Measurements from ENCODE around the gene SCUBE1. TPM values are rescaled to one million over a fixed set of nuclear protein-coding genes. Genes with fewer than 3 reads are reported as not detected.

SCUBE1 gene
- total RNA-seq, 2 experiments from 2014 or later, result not detected

DNA sequence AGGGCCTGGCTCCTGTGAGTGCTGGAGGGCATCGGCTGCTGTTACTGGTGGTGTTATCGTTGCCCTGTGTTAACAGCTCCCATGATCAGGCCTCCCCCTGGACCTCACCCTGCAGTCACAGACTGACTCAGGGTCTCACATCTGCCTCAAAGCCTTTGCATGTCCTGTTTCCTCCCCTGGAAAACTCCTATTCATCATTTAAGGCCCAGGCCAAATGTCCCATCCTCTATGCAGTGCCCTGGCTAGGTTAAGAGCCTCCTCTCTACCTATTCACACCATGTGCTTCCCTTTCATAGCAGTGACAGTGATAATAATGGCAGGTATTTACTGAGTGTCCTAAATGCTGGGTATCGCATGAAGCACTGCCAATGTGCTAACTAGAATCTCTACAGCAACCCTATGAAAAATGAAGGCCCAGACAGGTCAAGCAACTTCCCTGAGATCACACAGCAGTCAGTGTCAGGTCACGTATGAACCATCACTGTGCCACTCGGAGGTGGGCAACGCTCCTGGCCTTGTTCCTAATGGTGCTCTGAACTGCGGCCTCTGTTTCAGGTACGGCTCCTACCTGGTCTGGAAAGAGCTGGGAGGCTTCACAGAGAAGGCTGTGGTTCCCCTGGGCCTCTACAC, 182.6 kb downstream of the SCUBE1 start:
- ChIA-PET CTCF (no interaction called here), POLR2A (no interaction called here)
- ATAC-seq, result no peak
- H3K27ac Mint-ChIP-seq, result no peak overlapping the region
- intact Hi-C loops (cut with DNase I, micrococcal nuclease), result no loop called here
- peaks cover 4% of the 10 kb centered on the region for H3K4me1 Mint-ChIP-seq
- H3K27me3 Mint-ChIP-seq, result no peaks in the 10 kb centered on the region
- DNase-seq, result no peak
- H3K36me3 Mint-ChIP-seq (ENCODE audit: low read depth), result no peaks in the 10 kb centered on the region
- H3K9me3 Mint-ChIP-seq (ENCODE audit: low read depth), result no peaks in the 10 kb centered on the region
- H3K4me3 Mint-ChIP-seq, result no peak overlapping the region

DNA sequence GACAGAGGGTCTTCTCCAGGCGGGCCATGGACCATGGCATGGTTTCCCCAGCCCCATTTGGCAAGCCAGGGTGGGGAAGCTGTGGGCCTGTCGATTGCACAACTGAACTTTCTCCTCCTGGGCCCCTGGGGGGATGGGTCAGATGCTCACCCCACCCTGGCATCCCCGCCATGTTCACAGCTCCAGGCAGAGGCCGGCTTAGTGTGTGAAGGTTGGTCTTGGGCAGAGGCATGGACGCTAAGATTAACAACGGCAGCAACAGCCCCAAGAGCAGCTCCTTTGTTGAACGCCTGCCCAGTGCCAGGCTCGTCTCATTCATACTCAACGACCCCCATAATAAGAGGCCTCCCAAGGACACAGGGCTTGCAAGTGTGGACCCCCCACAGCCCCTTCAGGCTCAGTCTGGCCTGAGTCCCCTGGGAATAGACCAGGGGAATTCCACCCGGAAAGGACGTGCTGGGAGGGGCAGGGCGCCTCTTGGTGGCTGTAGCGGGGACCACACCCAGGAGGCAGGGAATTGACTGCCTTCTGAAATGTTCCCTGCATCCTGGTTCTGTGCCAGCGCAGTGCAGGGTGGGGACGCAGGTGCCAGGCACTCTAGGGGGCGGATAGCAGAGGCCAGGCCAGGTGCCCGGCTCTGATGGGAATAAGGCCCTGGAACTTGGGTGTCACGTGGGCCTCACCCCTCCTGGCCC, 183.5 kb downstream of the SCUBE1 start:
- Mint-ChIP-seq H3K27ac (no peak overlapping the region), H3K4me1 (peaks cover 9% of the 10 kb centered on the region), H3K9me3 (ENCODE audit: low read depth) (no peaks in the 10 kb centered on the region), H3K27me3 (no peaks in the 10 kb centered on the region), H3K36me3 (ENCODE audit: low read depth) (no peaks in the 10 kb centered on the region), H3K4me3 (no peak overlapping the region)
- ChIA-PET CTCF (interaction anchor here (0.5 kb wide), 1 partner anchor 15 kb away, joined by 3 read pairs; no protein-coding TSS in a partner anchor), POLR2A (no interaction called here)
- no peak for ATAC-seq
- no peak for DNase-seq
- intact Hi-C loops (cut with DNase I, micrococcal nuclease), result no loop called here

DNA sequence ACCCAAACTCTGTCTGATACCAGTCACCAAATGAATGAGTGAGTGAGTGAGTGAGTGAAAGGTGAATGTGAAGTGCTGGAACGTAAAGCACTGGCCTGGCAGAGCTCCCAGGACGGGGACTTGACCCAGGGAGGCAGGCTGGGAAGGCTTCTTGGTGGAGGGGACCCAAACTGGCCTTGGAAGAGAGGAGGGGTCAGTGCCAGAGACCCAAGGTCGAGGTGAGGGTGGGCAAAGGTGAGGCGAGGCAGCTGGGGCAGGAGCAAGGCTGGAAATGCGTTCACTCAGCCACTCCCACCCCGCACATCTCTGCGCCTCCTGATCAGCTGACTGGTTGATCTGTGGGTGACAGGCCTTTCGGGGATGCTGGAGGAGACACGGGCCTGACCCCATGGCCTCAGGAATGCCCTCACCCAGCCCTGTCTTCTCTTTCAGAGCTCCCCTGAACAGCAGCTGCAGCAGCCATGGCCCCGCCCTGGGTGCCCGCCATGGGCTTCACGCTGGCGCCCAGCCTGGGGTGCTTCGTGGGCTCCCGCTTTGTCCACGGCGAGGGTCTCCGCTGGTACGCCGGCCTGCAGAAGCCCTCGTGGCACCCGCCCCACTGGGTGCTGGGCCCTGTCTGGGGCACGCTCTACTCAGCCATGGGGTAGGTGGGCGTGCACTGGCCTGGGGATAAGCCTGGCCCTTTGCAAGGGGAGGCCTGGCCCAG, 184.2 kb downstream of the SCUBE1 start:
- no peak for DNase-seq
- CTCF ChIA-PET, result interaction anchor here (0.5 kb wide), 1 partner anchor 15 kb away, joined by 3 read pairs; no protein-coding TSS in a partner anchor

DNA sequence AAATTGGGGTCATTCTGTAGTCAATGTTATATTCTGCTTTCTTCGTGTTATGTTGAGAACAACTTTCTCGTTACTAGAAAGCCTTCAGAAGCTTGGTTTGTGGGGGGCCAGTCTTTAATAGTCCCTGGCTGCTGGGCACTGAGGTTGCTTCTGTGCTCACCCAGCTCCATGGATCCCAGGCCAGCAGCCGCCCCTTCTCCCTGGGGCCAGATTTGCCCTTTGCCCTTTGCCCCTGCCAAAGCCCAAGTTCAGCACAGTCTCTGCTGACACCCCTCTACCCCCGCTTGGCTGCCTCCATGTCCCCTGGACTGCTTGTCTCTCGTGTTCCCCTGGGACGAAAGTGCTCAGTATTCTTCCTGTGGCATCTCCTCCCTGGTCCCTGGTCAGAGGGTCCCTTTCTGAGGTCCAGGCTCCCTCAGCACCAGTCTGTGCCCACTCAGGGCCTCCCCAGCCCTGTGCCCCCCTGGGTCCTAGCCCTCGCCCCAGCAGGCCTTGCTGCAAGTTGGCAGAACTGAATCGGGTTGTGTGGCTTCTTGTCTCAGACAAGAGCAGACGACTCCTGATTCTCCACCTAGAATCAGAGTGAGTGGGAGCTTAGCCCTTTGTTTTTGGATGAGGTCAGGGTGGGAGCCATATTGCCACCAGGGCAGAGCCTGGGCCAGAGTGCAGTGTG, 185.2 kb downstream of the SCUBE1 start:
- no peak overlapping the region for H3K4me3 Mint-ChIP-seq
- DNase-seq, result no peak
- intact Hi-C loops (cut with DNase I, micrococcal nuclease), result no loop called here
- H3K27me3 Mint-ChIP-seq, result no peaks in the 10 kb centered on the region
- ChIA-PET POLR2A (no interaction called here), CTCF (no interaction called here)
- no peak for ATAC-seq
- H3K27ac Mint-ChIP-seq, result no peak overlapping the region
- H3K9me3 Mint-ChIP-seq (ENCODE audit: low read depth), result no peaks in the 10 kb centered on the region
- peaks cover 12% of the 10 kb centered on the region for H3K4me1 Mint-ChIP-seq
- H3K36me3 Mint-ChIP-seq (ENCODE audit: low read depth), result no peaks in the 10 kb centered on the region

More for the DNA sequence above, 184.2 kb downstream of the SCUBE1 start:
- Mint-ChIP-seq H3K9me3 (ENCODE audit: low read depth) (no peaks in the 10 kb centered on the region), H3K4me3 (no peak overlapping the region), H3K27me3 (no peaks in the 10 kb centered on the region), H3K27ac (no peak overlapping the region), H3K36me3 (ENCODE audit: low read depth) (no peaks in the 10 kb centered on the region), H3K4me1 (peaks cover 11% of the 10 kb centered on the region)
- intact Hi-C loops (cut with DNase I, micrococcal nuclease), result no loop called here
- POLR2A ChIA-PET, result no interaction called here
- ATAC-seq, result no peak

DNA sequence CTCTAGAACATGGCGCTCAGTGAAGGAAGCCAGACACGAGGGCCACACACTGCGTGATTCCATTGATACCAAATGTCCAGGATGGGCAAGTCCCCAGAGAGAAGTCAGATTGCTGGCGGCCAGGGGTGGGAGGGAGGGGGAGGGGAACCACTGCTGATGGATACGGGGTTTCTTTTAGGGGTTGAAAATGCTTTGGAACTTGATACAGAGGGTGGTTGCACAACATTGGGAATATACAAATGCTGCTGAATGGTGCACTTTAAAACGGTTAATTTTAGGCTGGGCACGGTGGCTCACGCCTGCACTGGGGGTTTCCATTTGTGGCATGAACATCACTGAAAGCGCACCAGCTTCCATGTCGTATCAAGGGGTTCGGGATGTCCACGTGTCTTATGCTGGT, 186.8 kb downstream of the SCUBE1 start:
- no peaks in the 10 kb centered on the region for H3K9me3 Mint-ChIP-seq (ENCODE audit: low read depth)
- H3K27ac Mint-ChIP-seq, result no peak overlapping the region
- H3K36me3 Mint-ChIP-seq (ENCODE audit: low read depth), result no peaks in the 10 kb centered on the region
- H3K27me3 Mint-ChIP-seq, result no peaks in the 10 kb centered on the region
- intact Hi-C loops (cut with DNase I, micrococcal nuclease), result no loop called here
- DNase-seq (no peak), ATAC-seq (no peak)
- H3K4me3 Mint-ChIP-seq, result no peak overlapping the region
- ChIA-PET CTCF (no interaction called here), POLR2A (no interaction called here)
- peaks cover 14% of the 10 kb centered on the region for H3K4me1 Mint-ChIP-seq

DNA sequence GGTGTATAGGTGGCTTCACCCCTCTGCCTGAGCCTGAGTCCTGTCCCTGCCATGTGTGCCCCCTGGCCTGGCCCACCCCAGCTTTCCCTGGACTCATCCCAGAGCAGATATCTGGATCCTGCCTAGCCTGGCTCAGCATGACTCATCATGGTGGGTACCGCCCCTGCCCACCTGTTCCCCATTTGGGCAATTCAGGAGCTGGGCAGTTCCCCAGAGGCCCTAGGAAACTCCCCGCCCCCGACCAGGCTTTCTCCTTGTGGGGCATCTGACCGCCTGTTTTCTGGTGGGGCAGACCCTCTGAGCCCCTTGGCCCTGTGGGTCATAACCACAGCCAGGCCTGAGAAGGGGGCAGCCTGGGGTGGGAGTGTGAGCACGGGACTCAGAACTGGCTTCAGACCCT, 187.4 kb downstream of the SCUBE1 start:
- intact Hi-C loops (cut with DNase I, micrococcal nuclease), result no loop called here
- H3K9me3 Mint-ChIP-seq (ENCODE audit: low read depth), result no peaks in the 10 kb centered on the region
- POLR2A ChIA-PET, result no interaction called here
- H3K27ac Mint-ChIP-seq, result no peak overlapping the region
- no peak for ATAC-seq
- DNase-seq, result no peak
- no peak overlapping the region for H3K4me3 Mint-ChIP-seq
- H3K36me3 Mint-ChIP-seq (ENCODE audit: low read depth), result no peaks in the 10 kb centered on the region
- peaks cover 17% of the 10 kb centered on the region for H3K4me1 Mint-ChIP-seq
- CTCF ChIA-PET, result no interaction called here
- H3K27me3 Mint-ChIP-seq, result no peaks in the 10 kb centered on the region

DNA sequence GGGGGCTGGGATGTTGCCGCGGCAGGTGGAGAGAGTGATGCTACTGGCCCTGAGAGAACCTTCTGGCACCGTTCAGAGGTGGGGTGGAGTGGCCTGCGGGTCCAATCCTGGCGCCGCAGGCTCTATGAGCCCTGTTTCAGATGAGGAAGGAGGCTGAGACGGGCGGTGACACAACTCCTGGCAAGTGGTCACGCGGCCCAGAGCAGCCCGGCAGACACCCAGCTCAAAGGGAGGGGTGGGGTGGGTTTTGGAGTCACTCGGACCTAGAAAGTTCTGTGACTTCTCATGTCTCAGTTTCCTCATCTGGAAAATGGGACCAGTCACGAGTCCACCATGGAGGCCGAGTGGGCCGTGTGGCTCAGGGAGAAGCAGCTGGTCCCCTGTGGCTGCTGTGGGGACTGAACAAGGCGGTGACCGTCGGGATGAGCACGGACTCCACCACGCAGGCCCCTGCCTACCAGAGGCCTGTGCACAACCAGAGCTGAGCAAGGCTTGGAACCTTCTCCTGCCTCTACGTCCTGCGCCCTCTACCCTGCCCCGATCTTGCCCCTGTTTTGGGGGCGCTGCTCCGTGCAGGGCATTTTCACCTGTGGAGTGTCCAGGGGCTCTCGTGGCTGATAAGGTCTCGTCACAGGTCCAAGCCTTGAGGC, 188.2 kb downstream of the SCUBE1 start:
- CTCF ChIA-PET, result no interaction called here
- no peaks in the 10 kb centered on the region for H3K36me3 Mint-ChIP-seq (ENCODE audit: low read depth)
- intact Hi-C loops (cut with DNase I, micrococcal nuclease), result no loop called here
- ATAC-seq, result no peak
- H3K27me3 Mint-ChIP-seq, result no peaks in the 10 kb centered on the region
- H3K27ac Mint-ChIP-seq, result no peak overlapping the region
- POLR2A ChIA-PET, result no interaction called here
- no peak for DNase-seq
- H3K9me3 Mint-ChIP-seq (ENCODE audit: low read depth), result no peaks in the 10 kb centered on the region
- no peak overlapping the region for H3K4me3 Mint-ChIP-seq
- peaks cover 18% of the 10 kb centered on the region for H3K4me1 Mint-ChIP-seq

DNA sequence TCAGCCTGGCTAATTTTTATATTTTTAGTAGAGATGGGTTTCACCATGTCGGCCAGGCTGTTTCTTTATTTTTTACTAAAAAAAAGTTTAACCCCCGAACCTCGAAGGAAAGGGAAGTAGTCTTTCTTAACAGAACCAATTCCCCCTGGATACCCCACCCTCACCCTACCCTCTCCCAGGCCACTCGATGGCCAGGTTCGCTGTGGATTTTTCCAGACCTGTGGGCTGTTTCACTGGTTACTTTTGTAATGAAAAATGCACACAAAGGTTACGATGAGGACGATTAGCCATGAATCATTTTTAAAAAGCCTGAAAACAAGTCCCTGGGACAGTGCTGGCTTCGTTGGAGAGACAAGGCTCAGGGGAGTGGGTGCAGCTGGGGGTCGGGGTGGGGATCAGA, 189.3 kb downstream of the SCUBE1 start:
- ATAC-seq, result no peak
- no peaks in the 10 kb centered on the region for H3K36me3 Mint-ChIP-seq (ENCODE audit: low read depth)
- peaks cover 20% of the 10 kb centered on the region for H3K4me1 Mint-ChIP-seq
- no peak for DNase-seq
- no peaks in the 10 kb centered on the region for H3K27me3 Mint-ChIP-seq
- intact Hi-C loops (cut with DNase I, micrococcal nuclease), result no loop called here
- H3K4me3 Mint-ChIP-seq, result no peak overlapping the region
- POLR2A ChIA-PET, result no interaction called here
- H3K9me3 Mint-ChIP-seq (ENCODE audit: low read depth), result no peaks in the 10 kb centered on the region
- CTCF ChIA-PET, result no interaction called here
- no peak overlapping the region for H3K27ac Mint-ChIP-seq

DNA sequence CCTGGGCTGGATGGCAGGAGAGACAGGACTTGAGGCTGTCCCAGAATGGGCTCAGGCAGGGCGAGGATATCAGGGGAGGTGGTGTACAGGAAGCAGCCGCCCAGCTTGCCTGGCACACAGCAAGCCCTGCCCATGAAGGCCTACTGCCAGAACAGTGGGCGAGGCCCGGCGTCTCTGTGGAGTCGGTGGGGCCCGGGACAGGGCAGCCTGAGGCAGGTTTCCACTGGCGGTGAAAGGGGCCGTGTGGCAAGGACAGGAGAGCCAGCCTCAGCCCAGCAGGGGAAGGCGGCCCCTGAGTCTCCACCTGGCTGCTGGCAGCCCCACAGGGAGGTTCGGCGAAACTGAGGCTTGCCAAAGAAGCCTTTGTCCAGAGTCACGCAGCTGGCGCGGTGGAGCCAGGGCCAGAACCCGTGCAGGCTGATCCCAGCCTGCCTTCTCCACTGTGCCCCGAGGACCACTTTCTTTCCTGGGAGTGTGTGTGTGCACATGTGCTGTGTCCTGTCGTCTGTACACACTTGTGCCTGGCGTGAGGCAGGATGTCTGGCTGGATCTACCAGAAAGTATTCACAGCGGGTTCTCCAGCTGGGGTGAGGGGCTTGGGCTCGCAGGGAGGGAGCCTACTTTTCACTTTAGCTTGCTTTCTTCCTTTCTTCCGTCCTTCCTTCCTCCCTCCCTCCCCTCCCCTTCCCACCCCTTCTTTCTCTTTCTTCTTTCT, 190.7 kb downstream of the SCUBE1 start:
- ChIA-PET CTCF (interaction anchor here (0.9 kb wide), 1 partner anchor 83 kb away, joined by 5 read pairs; no protein-coding TSS in a partner anchor), POLR2A (interaction anchor here (1.0 kb wide), 1 partner anchor 537 kb away, joined by 3 read pairs; no protein-coding TSS in a partner anchor)
- Mint-ChIP-seq H3K9me3 (ENCODE audit: low read depth) (no peaks in the 10 kb centered on the region), H3K36me3 (ENCODE audit: low read depth) (no peaks in the 10 kb centered on the region), H3K27me3 (no peaks in the 10 kb centered on the region), H3K4me1 (peaks cover 29% of the 10 kb centered on the region), H3K4me3 (peak overlapping the region; percentile 88), H3K27ac (peak overlapping the region; percentile 78)
- ATAC-seq, result peak; percentile 88
- intact Hi-C loops (cut with DNase I, micrococcal nuclease), result no loop called here
- DNase-seq, result peak; percentile 81

DNA sequence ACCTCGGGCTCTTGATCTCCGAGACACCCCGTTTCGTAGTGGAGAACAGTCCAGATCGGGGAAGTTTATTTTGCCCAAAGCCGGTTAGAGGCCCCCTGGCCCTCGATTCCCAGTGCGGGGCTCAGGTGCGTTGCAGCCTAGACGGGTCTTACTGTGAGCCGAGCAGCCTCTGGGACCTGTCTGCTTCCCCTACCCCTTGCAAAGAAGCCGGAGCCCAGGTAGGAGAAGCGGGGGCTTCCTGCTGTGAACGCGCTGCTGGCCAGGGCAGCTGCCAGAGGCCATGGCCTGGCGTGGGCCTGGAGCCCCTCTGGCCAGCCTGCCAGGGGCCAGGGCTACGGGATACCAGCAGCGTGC, 191.2 kb downstream of the SCUBE1 start:
- Mint-ChIP-seq H3K36me3 (ENCODE audit: low read depth) (peaks cover 2% of the 10 kb centered on the region), H3K27me3 (no peaks in the 10 kb centered on the region), H3K27ac (peak overlapping the region; percentile 78), H3K4me1 (peaks cover 34% of the 10 kb centered on the region), H3K9me3 (ENCODE audit: low read depth) (no peaks in the 10 kb centered on the region), H3K4me3 (peak overlapping the region; percentile 88)
- DNase-seq (no peak), ATAC-seq (peak; percentile 21)
- ChIA-PET CTCF (no interaction called here), POLR2A (interaction anchor here (1.0 kb wide), 1 partner anchor 536 kb away, joined by 3 read pairs; no protein-coding TSS in a partner anchor)
- intact Hi-C loops (cut with DNase I, micrococcal nuclease), result no loop called here

All from activated CD4-positive, alpha-beta T cell treated with anti-CD3 and anti-CD28 coated beads for 36 hours (primary cell).